Measurements from ENCODE around the gene ALPG. TPM values are rescaled to one million over a fixed set of nuclear protein-coding genes. Genes with fewer than 3 reads are reported as not detected.
"Not testable (repeated sequence)": the region's sequence is repeated elsewhere in the genome, so short reads cannot be mapped to it uniquely, and the experiment has no call there.

The ALPG gene
- total RNA-seq, 1 donor from 2014 or later, result not detected

- DNase-seq, result no peak
Observed at GRCh38 chr2:232398293-232399034, 8.2 kb upstream of the ALPG start.

DNA sequence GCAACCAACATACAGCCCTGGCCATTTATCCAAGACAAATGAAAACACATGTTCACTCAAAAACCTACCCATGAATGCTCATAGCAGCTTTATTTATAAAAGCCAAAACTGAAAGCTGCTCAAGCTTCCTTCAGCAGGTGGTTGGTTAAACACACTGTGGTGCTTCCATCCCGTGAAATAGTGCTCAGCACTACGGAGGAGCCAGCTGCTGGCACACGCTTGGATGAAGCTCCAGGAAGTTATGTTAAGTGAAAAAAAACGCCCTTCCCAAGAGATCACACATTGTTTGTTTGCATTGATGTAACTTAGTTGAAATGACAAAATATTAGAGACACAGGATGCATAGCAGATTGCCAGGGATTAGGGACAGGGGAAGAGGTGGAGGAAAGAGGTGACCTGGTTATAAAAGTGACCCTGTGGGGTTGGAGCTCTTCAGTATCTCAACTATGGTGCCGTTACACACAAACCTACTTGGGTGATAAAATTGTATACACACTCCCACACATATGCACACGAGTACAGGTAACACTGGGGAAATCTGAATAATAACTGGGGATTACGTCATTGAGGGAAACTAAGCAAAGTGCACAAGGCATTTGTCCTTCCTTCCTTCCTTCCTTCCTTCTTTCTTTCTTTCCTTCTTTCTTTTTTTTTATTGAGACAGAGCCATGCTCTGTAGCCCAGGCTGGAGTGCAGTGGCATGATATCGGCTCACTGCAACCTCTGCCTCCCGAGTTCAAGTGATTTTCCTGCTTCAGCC lies 6.2 kb upstream of the ALPG start:
- DNase-seq, result no peak

- no peak for DNase-seq
Observed at GRCh38 chr2:232402518-232402917, 4.1 kb upstream of the ALPG start.

DNA sequence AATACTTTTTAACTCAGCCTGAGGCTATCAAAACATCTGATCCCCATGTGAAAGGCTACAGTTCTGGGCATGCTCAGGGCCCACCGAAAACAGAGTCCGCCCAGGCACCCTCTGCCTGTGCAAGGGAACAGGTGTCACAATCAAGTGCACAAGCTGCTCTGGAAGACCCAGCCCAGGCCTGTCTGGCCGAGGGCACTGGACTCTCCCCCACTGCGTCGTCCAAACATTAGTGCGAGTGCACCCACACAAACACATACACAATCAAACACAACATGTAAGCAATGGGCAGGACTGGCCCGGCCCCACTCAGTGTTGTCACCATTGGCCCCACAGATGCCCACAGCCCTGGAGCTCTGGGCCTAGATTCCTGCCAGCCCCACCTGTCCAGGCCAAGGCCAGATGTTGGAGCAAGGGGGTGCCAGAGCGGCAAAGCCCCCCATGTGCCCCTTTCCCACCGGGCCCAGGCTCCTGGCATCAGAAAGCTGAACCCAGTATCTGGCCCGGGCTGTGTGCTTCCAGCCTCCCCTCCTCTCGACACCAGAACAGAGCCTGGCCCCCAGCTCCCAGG lies 617 bp upstream of the ALPG start:
- DNase-seq, result no peak

DNA sequence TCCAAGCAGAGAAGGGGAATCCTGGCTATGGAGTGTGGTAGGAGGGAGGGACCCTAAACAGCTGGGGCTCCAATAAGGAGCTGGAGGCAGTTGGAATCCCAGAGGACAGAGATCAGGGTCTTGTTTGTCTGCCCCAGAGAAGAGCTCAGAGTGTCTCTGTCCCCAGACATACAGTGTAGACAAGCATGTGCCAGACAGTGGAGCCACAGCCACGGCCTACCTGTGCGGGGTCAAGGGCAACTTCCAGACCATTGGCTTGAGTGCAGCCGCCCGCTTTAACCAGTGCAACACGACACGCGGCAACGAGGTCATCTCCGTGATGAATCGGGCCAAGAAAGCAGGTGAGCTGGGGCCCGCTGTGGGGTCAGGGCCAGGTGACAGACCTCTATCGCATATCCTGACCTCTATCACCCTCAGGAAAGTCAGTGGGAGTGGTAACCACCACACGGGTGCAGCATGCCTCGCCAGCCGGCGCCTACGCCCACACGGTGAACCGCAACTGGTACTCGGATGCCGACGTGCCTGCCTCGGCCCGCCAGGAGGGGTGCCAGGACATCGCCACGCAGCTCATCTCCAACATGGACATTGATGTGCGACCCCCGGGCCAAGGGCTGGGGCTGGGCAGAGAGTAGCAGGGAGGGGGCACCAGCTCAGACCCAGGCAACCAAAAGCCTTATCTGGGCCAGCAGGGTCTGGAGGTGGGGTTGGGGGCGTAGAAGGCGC lies 945 bp downstream of the ALPG start:
- not testable (repeated sequence) for DNase-seq

DNA sequence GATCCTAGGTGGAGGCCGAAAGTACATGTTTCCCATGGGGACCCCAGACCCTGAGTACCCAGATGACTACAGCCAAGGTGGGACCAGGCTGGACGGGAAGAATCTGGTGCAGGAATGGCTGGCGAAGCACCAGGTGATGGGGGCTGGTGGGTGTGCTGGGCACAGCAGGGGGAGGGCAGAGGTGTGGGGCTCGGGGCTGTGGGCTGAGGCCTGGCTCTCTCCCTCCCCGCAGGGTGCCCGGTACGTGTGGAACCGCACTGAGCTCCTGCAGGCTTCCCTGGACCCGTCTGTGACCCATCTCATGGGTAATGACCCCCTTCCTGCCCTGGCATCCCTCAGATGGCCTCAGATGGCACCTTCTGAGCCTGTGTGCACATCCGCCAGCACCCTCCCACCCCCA lies 1.6 kb downstream of the ALPG start:
- not testable (repeated sequence) for DNase-seq

DNA sequence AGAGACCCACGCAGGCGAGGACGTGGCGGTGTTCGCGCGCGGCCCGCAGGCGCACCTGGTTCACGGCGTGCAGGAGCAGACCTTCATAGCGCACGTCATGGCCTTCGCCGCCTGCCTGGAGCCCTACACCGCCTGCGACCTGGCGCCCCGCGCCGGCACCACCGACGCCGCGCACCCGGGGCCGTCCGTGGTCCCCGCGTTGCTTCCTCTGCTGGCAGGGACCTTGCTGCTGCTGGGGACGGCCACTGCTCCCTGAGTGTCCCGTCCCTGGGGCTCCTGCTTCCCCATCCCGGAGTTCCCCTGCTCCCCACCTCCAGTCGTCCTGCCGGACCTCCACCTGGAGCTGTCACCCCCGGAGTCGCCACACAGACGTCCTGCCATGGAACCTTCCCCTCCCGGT lies 3.0 kb downstream of the ALPG start:
- DNase-seq, result not testable (repeated sequence)

DNA sequence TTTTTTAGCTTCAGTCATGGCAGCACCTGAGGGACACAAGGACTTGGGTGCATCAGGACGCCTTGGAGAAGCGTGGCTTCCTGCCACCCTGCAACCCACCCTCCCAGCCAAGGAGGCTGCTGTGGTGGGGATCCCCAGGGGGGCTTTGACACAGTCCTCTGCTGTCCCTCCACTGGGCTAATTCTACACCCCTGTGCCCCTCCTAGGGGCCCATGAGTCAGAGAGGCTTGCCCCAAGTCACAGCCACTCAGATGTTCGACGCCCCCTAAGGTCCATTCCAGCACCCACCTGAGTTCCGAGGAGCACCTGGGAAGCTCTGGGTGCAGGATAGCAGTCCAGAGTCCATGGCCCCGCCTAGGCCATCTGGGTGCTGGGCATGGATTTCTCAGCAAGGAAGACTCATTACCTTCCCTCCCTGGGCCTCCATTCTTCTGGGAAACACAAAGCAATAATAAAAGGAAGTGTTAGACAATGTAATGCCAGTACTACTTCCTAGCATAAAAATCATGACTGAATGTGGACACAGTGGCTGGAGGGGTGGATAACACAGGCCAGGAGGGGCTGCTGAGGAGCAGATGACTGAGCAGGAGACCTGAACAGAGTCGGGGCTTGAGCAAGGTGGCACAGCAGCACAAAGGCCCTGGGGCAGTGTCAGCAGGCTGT lies 3.7 kb downstream of the ALPG start:
- DNase-seq, result peak; percentile 52

DNA sequence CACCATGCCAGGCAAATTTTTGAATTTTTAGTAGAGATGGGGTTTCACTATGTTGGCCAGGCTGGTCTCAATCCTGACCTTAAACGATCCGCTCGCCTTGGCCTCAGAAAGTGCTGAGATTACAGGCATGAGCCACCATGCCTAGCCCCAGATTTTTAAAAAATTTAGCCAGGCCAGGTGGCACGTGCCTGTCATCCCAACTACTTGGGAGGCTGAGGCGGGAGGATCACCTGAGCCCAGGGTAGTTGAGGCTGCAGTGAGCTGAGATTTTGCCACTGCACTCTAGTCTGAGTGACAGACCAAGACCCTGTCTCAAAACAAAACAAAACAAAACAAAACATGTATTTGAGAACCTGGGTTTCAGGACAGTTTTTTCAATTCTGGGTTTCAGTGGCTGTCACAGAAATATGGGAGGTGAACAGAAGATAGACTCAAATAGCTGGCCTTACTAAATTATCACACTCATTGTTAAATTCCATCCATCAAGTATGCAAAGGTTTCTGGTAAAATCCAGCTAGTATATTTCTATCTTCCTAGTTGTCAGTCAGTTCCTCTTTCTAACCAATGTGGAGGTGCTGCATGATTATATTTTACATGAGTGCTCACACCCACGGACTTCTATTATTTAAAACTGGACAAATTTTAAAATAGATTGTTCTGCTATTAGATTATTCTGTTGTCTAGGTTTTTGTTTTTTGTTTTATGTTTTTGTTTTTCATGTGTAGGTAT lies 5.4 kb downstream of the ALPG start:
- no peak for DNase-seq

DNA sequence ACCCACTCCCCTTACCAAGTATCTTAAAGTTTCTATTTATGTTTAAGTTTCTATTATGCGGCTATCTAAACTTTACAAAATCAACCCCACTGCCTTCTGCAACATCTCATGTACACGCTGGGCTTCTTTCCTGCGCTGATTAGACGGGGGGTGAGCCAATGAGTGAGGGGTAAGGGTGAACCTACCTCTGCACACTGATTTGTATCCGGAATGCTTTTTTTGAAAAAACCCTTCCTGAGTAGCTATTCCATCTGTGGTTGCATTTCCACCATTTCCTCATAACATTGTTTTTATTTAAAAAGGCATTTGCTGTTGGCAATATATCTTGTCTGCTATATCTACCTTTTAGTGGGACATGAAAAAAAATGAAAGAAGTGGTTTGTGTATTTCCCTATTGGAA lies 6.3 kb downstream of the ALPG start:
- DNase-seq, result peak; percentile 30

DNA sequence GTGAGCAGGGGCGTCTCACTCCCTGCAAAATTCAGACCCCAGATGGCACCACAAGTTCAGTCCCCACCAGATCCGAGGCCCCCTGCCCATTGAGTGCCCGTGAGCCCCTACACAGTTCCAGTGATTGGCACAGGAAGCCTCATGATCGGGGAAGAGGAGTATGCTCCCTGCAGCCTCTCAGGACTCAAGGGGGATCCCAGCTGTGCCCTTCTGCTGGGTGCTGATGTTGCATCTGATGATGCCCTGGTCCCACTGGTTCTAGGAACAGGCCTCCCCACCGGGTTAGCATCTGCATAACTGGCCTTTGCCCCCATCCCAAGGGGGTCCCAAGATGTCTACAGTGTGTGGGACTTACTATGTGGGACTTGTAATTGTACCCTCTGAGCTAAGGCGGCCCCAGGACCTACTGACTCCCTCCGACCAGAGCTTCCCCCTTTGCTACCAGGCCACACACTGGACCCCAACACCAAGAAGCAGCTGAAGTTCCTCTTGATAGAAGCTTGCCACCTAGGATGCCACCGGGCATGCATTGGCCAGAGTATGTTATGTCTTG lies 8.6 kb downstream of the ALPG start:
- no peak for DNase-seq

- no peak for DNase-seq
Observed at GRCh38 chr2:232415736-232416520, 9.3 kb downstream of the ALPG start.

DNA sequence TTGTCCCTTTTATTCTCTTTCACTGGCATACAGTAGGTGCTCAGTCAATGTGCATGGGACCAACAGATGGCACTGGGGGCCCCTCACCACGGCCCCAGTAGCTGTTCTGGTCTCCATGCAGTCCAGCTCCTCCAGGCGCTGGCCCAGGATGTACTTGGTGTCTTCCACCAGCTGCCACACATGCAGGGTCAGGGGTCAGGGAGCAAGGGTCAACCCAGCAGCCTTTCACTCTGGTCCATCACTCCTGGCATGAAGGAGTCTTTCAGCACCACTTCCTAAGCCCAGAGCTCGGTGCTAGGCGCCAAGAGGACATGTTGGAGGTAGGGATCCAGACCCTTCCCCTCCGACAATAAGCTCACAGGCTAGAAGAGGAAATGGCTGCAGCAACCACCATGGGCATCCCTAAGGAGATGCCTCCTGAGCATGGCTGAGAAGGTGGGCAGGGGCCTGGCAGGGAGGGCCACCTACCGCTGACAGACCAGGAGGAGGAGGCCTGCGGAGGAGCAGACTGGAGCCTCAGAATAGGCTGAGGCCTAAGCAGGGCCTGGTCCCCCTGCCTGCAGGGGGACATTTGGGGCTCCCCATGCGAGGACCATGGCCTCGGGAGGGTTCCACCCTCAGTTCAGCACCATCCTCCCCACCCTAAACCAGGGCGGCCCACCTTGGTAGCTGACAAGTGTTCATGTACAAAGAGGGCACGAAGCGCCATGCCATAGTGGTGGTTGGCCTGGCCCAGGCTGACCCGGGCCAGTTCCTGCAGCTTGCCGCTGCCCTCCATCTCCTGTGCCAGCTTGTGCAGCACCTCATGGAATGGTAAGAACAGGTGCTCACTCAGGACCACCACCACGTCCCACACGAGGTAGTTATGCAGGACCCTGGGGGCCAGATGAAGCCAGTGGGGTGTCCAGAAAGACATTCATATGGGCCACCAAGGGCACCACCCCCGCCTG lies 10.2 kb downstream of the ALPG start:
- no peak for DNase-seq

GRCh38 chr2:232417489-232417888 lies 10.8 kb downstream of the ALPG start:
- no peak for DNase-seq

DNA sequence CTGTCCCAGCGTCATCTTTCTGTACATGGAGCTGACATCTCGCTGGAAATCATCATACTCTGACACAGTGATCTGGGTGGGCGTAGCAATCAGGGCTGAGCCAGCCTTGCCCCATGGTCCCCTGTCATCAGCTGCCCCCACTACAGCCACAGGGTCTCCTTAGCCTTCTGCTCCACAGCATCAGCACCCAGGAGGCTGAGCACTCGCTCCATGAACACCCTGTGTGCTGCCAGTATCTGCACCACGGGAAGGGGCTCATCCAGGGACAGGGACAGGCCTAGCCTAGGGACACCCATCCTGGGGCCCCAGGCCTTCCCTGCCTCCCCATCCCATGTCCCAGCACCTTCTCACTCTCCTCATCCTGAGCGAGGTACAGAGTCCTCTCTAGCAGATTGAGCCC lies 11.4 kb downstream of the ALPG start:
- DNase-seq, result no peak

DNA sequence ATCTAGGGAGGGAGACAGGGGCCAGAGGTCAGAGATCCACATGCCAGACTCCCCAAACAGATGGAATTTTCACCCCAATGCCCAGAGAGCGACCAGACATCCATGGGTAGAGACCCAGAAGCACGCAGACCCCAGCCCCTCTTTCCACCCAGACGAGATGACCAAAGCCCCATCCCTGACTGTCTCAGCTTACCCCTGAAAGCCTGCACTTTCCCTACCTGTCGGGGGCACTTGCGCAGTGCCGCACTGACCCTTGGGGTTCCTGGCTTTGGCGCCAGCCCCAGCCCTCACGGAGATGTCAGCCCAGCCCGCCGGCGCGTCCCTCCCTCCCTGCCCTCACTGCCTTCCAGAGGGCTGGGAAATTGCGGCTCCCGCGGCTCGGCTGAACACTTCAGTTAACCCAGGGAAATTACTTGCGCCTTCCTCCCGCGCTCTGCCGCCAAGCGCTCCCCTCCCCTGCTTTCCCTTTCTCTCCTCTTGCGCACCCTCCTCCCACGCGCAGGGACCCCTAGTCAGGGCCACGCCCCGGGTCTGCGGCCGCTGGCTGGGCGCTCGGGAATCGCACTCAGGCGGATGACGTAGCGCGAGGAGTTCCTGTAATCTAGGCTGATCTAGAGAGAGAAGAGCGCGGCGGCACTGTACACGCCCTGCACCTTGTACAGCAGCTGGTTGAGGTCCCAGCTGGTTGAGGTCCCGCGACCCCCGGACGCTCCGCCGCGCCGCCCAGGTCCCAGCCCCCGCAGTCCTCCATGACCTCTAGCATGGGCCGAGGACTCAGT lies 12.0 kb downstream of the ALPG start:
- peak; percentile 20 for DNase-seq

DNA sequence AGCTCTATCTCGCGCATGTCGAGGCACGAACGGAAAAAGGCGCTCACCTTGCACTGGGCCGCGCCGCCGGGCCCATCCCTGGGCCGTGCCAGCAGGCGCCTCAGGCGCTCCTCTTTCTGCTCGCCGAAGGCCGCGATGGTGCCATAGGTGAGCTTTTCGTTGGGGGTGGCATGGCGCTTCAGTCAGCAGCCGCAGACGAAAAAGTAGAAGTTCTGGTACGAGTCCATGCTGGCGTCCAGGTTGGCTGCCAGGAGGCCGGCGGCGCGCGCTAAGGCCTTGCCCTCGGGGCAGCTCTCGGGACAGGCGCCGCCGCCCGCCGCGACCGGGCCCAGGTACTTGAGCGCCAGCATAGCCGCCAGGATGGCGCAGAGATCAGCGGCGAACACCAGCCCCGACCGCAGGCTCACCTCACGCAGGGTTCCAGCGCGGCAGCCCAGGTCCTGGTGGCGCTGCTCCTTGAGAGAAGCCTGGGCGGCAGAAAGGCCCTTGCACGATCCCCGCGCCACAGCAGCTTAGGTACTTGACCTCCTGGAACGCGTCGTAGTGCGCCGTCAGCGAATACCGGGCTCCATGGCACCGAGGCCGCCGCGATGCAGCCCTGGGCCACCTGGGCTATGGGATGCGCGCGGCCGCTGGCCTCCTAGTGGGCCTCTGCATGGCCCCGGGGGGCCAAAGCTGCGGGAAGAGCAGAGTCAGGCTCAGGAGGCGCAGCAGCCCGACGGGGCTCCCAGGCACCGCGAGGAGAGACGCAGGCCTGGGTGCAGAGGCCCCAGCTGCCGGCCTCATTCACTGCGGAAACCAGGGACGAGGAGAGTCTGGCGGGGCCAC lies 12.8 kb downstream of the ALPG start:
- no peak for DNase-seq

DNA sequence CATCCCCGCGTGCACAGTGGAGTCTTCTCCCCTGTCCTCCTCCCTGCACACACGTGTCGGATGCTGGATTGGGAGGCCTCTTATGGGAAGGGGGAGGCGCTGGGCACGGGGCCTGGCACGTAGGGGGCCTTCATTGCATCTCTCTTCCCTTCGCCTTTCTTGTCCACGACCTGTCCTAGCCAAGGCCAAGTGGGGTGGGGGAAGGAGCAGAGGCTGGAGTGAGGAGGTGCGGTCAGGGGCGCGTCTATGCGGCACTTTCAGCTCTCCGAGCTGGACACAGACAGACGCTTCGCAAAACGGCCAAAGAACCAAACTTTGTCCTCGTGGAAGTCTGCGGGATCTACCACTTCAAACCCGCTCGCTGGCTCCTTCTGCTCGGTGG lies 13.4 kb downstream of the ALPG start:
- no peak for DNase-seq
